ENCODE data around the gene CYP26B1.

Gene CYP26B1

GRCh38 chr2:72085513-72085912, 62.1 kb downstream of the CYP26B1 start:
- DNase-seq (ENCODE audit: low read depth in 3 of 3, low spot score in 1 of 3): no peak

- no peak for DNase-seq (ENCODE audit: low read depth in 3 of 3, low spot score in 1 of 3)
Measured at GRCh38 chr2:72085036-72085435, 62.6 kb downstream of the CYP26B1 start.

GRCh38 chr2:72084584-72084976, 63.1 kb downstream of the CYP26B1 start:
- no peak for DNase-seq (ENCODE audit: low read depth in 3 of 3, low spot score in 1 of 3)

GRCh38 chr2:72083751-72084583, 63.7 kb downstream of the CYP26B1 start:
- DNase-seq (ENCODE audit: low read depth in 3 of 3, low spot score in 1 of 3): no peak

GRCh38 chr2:72082887-72083286, 64.8 kb downstream of the CYP26B1 start:
- DNase-seq (ENCODE audit: low read depth in 3 of 3, low spot score in 1 of 3): no peak

GRCh38 chr2:72082021-72082601, 65.6 kb downstream of the CYP26B1 start:
- DNase-seq (ENCODE audit: low read depth in 3 of 3, low spot score in 1 of 3): no peak

- no peak for DNase-seq (ENCODE audit: low read depth in 3 of 3, low spot score in 1 of 3)
Measured at GRCh38 chr2:72081451-72081850, 66.2 kb downstream of the CYP26B1 start.

- no peak for DNase-seq (ENCODE audit: low read depth in 3 of 3, low spot score in 1 of 3)
Measured at GRCh38 chr2:72080286-72081145, 67.1 kb downstream of the CYP26B1 start.

All from stimulated activated CD4-positive, alpha-beta T cell treated with anti-CD3 and anti-CD28 coated beads, TNF-alpha, amount 100 ng/mL, for 1 hour (primary cell).